HCT116 (cell line): ENCODE results near the gene RYR2. TPM values are rescaled to one million over a fixed set of nuclear protein-coding genes. Genes with fewer than 3 reads are reported as not detected.

ENCODE experiments used
- ATAC-seq: fragments of 200-7000 bp; cut with Tn5 transposase; 2 replicates; pipeline ENCODE4 v1.9.1; 2020; ENCODE audit warnings: mild to moderate bottlenecking, moderate library complexity
- BruUV-seq: library from RNA; stranded (reverse); fragments of 400-500 nt; replicated peaks from 2 replicates; lab custom pipeline; 2021; lab: Mats Ljungman, UMichigan
- CTCF ChIA-PET: fragments of 300-600 bp; sonication (Branson Sonifier 250); formaldehyde crosslinking; loops from one replicate; lab custom pipeline; 2021; ENCODE audit warnings: antibody characterized with exemption; lab: Charles Lee
- POLR2A ChIA-PET: fragments of 300-600, 350-600 bp; sonication (Branson Sonifier 250); formaldehyde crosslinking; loops from one replicate; lab custom pipeline; 2021; ENCODE audit warnings: antibody characterized with exemption; lab: Charles Lee
- RAD21 ChIA-PET, 2 experiments: fragments of 300-600 bp; sonication (Branson Sonifier 250); formaldehyde crosslinking; loops; one replicate each; lab custom pipeline; 2023; ENCODE audit warnings: low total read pairs in 2 of 2; ENCODE audit not compliant: uncharacterized antibody in 2 of 2, unreplicated experiment in 2 of 2, low non-redundant PET in 1 of 2; lab: Charles Lee
- DNase-seq: peaks from one replicate; pipeline ENCODE4 v3.0.0-alpha.2; 2010; ENCODE audit warnings: low read depth, low spot score
- H2AFZ ChIP-seq: fragments of 200-600 bp; shearing (Covaris generic), sonication (generic); 2 replicates; pipeline ENCODE4 v1.6.1; 2017; ENCODE audit warnings: low read depth, mixed run types, mixed read lengths, antibody characterized with exemption, low read length; ENCODE audit not compliant: poor library complexity, severe bottlenecking
- H3K27ac ChIP-seq: 2 replicates; pipeline ENCODE4 v1.5.1; 2012; ENCODE audit warnings: low read depth, low read length
- H3K27me3 ChIP-seq: fragments of 200-600 bp; sonication (generic); 2 replicates; pipeline ENCODE4 v1.6.1; 2016; ENCODE audit warnings: mixed run types, low read length, mixed read lengths; ENCODE audit not compliant: insufficient read depth
- H3K36me3 ChIP-seq, 2 experiments: fragments of 200-500 bp in 1 of 2; fragments of 200-600 bp in 1 of 2; sonication (Bioruptor generic) in 1 of 2; sonication (generic) in 1 of 2; 2 replicates each; pipeline versions ENCODE4 v1.5.1 to v1.6.1; 2014 to 2016; ENCODE audit warnings: low read length in 2 of 2, inconsistent platforms in 1 of 2, mixed read lengths in 1 of 2, mixed run types in 1 of 2; ENCODE audit not compliant: insufficient read depth in 2 of 2, control insufficient read depth in 1 of 2
- H3K4me1 ChIP-seq, 2 experiments: fragments of 200-600 bp in 1 of 2; sonication (generic) in 1 of 2; 2 replicates each; pipeline versions ENCODE4 v1.5.1 to v1.6.1; 2012 to 2017; ENCODE audit warnings: low read length in 2 of 2, inconsistent platforms in 1 of 2, mild to moderate bottlenecking in 1 of 2, mixed read lengths in 1 of 2, mixed run types in 1 of 2, moderate library complexity in 1 of 2; ENCODE audit not compliant: insufficient read depth in 2 of 2, control insufficient read depth in 1 of 2
- H3K4me2 ChIP-seq: fragments of 200-600 bp; sonication (generic); 2 replicates; pipeline ENCODE4 v1.6.1; 2017; ENCODE audit warnings: mixed run types, low read length, mixed read lengths
- H3K4me3 ChIP-seq, 2 experiments: fragments of 200-600 bp in 1 of 2; sonication (generic) in 1 of 2; replicated peaks in 1 of 2; 2 replicates each; pipeline ENCODE4 v1.5.1; 2011 to 2016; ENCODE audit warnings: low read length in 2 of 2, control low read depth in 1 of 2, low read depth in 1 of 2, mild to moderate bottlenecking in 1 of 2, mixed read lengths in 1 of 2, mixed run types in 1 of 2
- H3K79me2 ChIP-seq: fragments of 200-600 bp; sonication (generic); 2 replicates; pipeline ENCODE4 v1.6.1; 2017; ENCODE audit warnings: mild to moderate bottlenecking, mixed run types, low read length, moderate library complexity, mixed read lengths; ENCODE audit not compliant: insufficient read depth
- H3K9ac ChIP-seq: fragments of 200-600 bp; sonication (generic); 2 replicates; pipeline ENCODE4 v1.6.1; 2016; ENCODE audit warnings: low read length, mixed read lengths
- H3K9me2 ChIP-seq: fragments of 200-600 bp; sonication (generic), shearing (Covaris generic); 2 replicates; pipeline ENCODE4 v1.6.1; 2017; ENCODE audit warnings: mixed run types, mild to moderate bottlenecking, moderate library complexity; ENCODE audit not compliant: insufficient read depth
- H3K9me3 ChIP-seq, 2 experiments: fragments of 200-500 bp in 1 of 2; fragments of 200-600 bp in 1 of 2; sonication (Bioruptor generic) in 1 of 2; sonication (generic) in 1 of 2; 2 replicates each; pipeline ENCODE4 v1.6.1; 2014 to 2017; ENCODE audit warnings: low read length in 2 of 2, mixed read lengths in 2 of 2, inconsistent platforms in 1 of 2, low read depth in 1 of 2, mild to moderate bottlenecking in 1 of 2, mixed run types in 1 of 2, moderate library complexity in 1 of 2; ENCODE audit not compliant: control insufficient read depth in 1 of 2, insufficient read depth in 1 of 2
- H4K20me1 ChIP-seq: fragments of 200-600 bp; sonication (generic), shearing (Covaris generic); 2 replicates; pipeline ENCODE4 v1.6.1; 2017; ENCODE audit warnings: mixed run types, mild to moderate bottlenecking, moderate library complexity; ENCODE audit not compliant: insufficient read depth
- ATF3 ChIP-seq: IDR thresholded peaks from 2 replicates; pipeline ENCODE4 v1.6.1; 2012
- CEBPB ChIP-seq: IDR thresholded peaks from 2 replicates; pipeline ENCODE4 v1.6.1; 2012; ENCODE audit warnings: low read depth
- CTCF ChIP-seq, 3 experiments: fragments of 200-600 bp in 1 of 3; sonication (generic) in 1 of 3; IDR thresholded peaks in 2 of 3; conservative IDR thresholded peaks in 1 of 3; 2 replicates each; pipeline ENCODE4 v1.5.1; 2012 to 2017; ENCODE audit warnings: low read depth in 2 of 3, low read length in 2 of 3, antibody characterized with exemption in 1 of 3, borderline replicate concordance in 1 of 3, control low read depth in 1 of 3, mild to moderate bottlenecking in 1 of 3, mixed read lengths in 1 of 3, mixed run types in 1 of 3, moderate library complexity in 1 of 3; ENCODE audit not compliant: insufficient read depth in 1 of 3
- EGR1 ChIP-seq: IDR thresholded peaks from 2 replicates; pipeline ENCODE4 v1.6.1; 2012; ENCODE audit warnings: low read depth
- JUND ChIP-seq: IDR thresholded peaks from 2 replicates; pipeline ENCODE4 v1.6.1; 2012
- POLR2A ChIP-seq: IDR thresholded peaks from 2 replicates; pipeline ENCODE4 v1.7.0; 2011; ENCODE audit warnings: borderline replicate concordance; ENCODE audit not compliant: insufficient read depth, insufficient read length; ENCODE audit errors: extremely low read depth
- TCF7L2 ChIP-seq: IDR thresholded peaks from 2 replicates; pipeline ENCODE4 v1.7.0; 2011; ENCODE audit warnings: borderline replicate concordance, inconsistent platforms; ENCODE audit not compliant: insufficient read depth, insufficient read length; ENCODE audit errors: extremely low read depth
- intact Hi-C: fragments of 100-400 bp; cut with micrococcal nuclease; formaldehyde crosslinking; loops from 2 replicates; pipeline ENCODE4 v1.10.0; 2022
- total RNA-seq: library from RNA; stranded (reverse); gene quantifications from one replicate; pipeline ENCODE4 v1.2.1, GENCODE V29; 2021; ENCODE audit not compliant: unreplicated experiment

RYR2 gene
- total RNA-seq, 1 experiment from 2014 or later: 0.02 TPM

- CTCF ChIA-PET: no interaction called here
- H2AFZ ChIP-seq: no peak overlapping the region
- 0 out of 2 replicates have a peak, but pooled peaks cover 5% of the 10 kb centered on the region for H3K27me3 ChIP-seq
- BruUV-seq: no TSS peak
- no peaks in the 10 kb centered on the region for H4K20me1 ChIP-seq
- no peaks in the 10 kb centered on the region for H3K9me3 ChIP-seq
- intact Hi-C loops: no loop called here
- H3K4me3 ChIP-seq: no peak overlapping the region
- no peaks in the 10 kb centered on the region for H3K36me3 ChIP-seq
- RAD21 ChIA-PET: no interaction called here
- POLR2A ChIA-PET: no interaction called here
- no peak overlapping the region for H3K4me2 ChIP-seq
- no peak for DNase-seq
- H3K9me2 ChIP-seq: no peaks in the 10 kb centered on the region
- no peak overlapping the region for H3K27ac ChIP-seq
- no peak overlapping the region for H3K9ac ChIP-seq
- H3K4me1 ChIP-seq: no peaks in the 10 kb centered on the region
- no peak for TF ChIP-seq ATF3
- TF ChIP-seq POLR2A: no peak
- TF ChIP-seq TCF7L2: no peak
- TF ChIP-seq CTCF (IDR thresholded peaks at IDR 0.05 in 2 of 3, conservative IDR thresholded peaks at IDR 0.05 in 1 of 3; ENCODE audit: borderline replicate concordance in 1 of 3, insufficient read depth in 1 of 3, low read depth in 2 of 3, low read length in 2 of 3): no peak
- TF ChIP-seq CEBPB: no peak
- no peak for TF ChIP-seq JUND
- no peak for TF ChIP-seq EGR1
- no peak for ATAC-seq
- H3K79me2 ChIP-seq: no peaks in the 10 kb centered on the region
Observed at GRCh38 chr1:237108297-237109040, 66.5 kb downstream of the RYR2 start.
